Type B pancreatic cell (in vitro differentiated cells): ENCODE data around the gene ST7. TPM values are rescaled to one million over a fixed set of nuclear protein-coding genes. Genes with fewer than 3 reads are reported as not detected.
"Not testable (repeated sequence)": the region's sequence is repeated elsewhere in the genome, so short reads cannot be mapped to it uniquely, and the experiment has no call there.

ENCODE experiments used
- DNase-seq: peaks from one replicate; pipeline ENCODE4 v3.0.0; 2021; ENCODE audit warnings: mixed read lengths; ENCODE audit not compliant: unreplicated experiment; ENCODE audit errors: extremely low spot score
- H3K27ac Mint-ChIP-seq: 2 replicates; pipeline ENCODE4 v1.8.0; 2021; ENCODE audit warnings: mild to moderate bottlenecking, mixed read lengths
- H3K27me3 Mint-ChIP-seq: 2 replicates; pipeline ENCODE4 v1.8.0; 2021; ENCODE audit warnings: mixed read lengths
- H3K36me3 Mint-ChIP-seq: 2 replicates; pipeline ENCODE4 v1.8.0; 2021; ENCODE audit warnings: mixed read lengths
- H3K4me1 Mint-ChIP-seq: one replicate; pipeline ENCODE4 v1.8.0; 2021; ENCODE audit warnings: mixed read lengths; ENCODE audit not compliant: unreplicated experiment
- H3K4me3 Mint-ChIP-seq: 2 replicates; pipeline ENCODE4 v1.8.0; 2021; ENCODE audit warnings: mild to moderate bottlenecking, mixed read lengths
- H3K9me3 Mint-ChIP-seq: 2 replicates; pipeline ENCODE4 v1.8.0; 2021; ENCODE audit warnings: mixed read lengths
- total RNA-seq: library from RNA; stranded (reverse); gene quantifications from 2 replicates; pipeline ENCODE4 v1.2.1, GENCODE V29; 2021; ENCODE audit warnings: low replicate concordance
- TF ChIP-seq, protein P1 (sequence below): fragments of 200-600 bp; sonication (generic); conservative IDR thresholded peaks from 2 replicates; pipeline ENCODE4 v1.5.0; 2021; ENCODE audit warnings: antibody characterized with exemption, mild to moderate bottlenecking

The ST7 gene
- total RNA-seq, 1 donor from 2014 or later, result 25.0 TPM

DNA sequence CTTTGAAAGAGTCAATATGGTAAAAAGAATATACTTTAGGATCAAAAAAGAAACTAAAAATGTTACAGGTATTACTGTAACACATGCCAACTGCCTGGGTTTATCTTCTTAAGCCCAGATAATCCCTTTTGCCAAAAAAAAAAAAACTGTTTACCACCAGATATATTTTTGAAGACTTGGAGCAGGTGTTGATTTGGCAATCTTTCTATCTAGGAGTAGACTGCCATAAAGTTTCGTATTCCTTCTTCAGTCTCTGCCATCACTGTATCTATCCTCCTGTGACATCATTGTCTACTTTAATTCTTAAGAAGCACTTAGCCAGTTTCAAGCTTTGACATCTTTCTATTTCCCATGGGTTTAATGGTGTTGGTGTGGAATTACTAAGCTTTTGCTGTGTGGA, 161.0 kb downstream of the ST7 start:
- DNase-seq, result no peak
- no peaks in the 10 kb centered on the region for H3K27me3 Mint-ChIP-seq
- TF ChIP-seq, protein P1, sequence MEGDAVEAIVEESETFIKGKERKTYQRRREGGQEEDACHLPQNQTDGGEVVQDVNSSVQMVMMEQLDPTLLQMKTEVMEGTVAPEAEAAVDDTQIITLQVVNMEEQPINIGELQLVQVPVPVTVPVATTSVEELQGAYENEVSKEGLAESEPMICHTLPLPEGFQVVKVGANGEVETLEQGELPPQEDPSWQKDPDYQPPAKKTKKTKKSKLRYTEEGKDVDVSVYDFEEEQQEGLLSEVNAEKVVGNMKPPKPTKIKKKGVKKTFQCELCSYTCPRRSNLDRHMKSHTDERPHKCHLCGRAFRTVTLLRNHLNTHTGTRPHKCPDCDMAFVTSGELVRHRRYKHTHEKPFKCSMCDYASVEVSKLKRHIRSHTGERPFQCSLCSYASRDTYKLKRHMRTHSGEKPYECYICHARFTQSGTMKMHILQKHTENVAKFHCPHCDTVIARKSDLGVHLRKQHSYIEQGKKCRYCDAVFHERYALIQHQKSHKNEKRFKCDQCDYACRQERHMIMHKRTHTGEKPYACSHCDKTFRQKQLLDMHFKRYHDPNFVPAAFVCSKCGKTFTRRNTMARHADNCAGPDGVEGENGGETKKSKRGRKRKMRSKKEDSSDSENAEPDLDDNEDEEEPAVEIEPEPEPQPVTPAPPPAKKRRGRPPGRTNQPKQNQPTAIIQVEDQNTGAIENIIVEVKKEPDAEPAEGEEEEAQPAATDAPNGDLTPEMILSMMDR, result no peak
- no peak overlapping the region for H3K4me3 Mint-ChIP-seq
- no peaks in the 10 kb centered on the region for H3K36me3 Mint-ChIP-seq
- no peak overlapping the region for H3K27ac Mint-ChIP-seq
- no peaks in the 10 kb centered on the region for H3K9me3 Mint-ChIP-seq
- peaks cover 20% of the 10 kb centered on the region for H3K4me1 Mint-ChIP-seq

DNA sequence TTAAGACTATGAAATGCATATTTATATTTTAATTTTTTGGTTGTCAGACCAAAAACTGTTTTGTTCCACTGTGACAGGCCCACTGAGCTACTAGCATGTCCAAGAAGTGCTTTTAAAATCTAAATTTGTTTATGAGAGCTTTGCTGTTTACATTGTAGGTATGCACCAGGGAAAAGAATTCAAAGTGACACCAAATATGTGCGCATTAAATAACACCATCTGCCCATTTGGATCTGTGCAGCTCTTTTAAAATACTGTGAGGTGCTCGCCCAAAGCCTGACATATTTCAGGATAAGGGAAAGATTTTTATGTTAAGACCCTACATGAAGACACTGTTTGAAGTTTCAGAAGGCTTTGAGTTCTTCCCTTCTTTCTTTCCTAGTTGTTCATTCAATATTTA, 162.9 kb downstream of the ST7 start:
- Mint-ChIP-seq H3K27me3 (no peaks in the 10 kb centered on the region), H3K4me3 (no peak overlapping the region), H3K9me3 (no peaks in the 10 kb centered on the region), H3K4me1 (peaks cover 10% of the 10 kb centered on the region), H3K36me3 (no peaks in the 10 kb centered on the region), H3K27ac (no peak overlapping the region)
- no peak for DNase-seq
- TF ChIP-seq, protein P1, result no peak

DNA sequence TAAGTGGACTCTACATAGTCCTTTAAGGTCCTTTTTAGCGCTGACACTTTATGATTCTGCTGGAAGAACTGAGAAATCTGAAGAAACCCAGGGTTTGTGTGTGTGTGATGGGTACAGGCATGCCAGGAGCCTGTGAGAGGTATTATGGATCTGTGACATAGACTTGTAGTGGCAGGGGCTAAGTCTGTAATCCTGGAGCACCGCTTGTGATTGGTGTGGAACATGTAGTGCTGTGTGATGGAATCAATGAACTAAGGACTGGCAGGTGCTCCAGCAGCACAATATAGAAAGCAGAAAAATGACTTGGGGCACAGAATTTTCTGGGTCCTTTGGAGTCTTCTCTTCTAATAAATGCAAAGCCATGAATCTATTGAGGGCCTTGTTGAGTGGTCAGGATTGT, 163.9 kb downstream of the ST7 start:
- Mint-ChIP-seq H3K27me3 (no peaks in the 10 kb centered on the region), H3K4me3 (no peak overlapping the region), H3K36me3 (no peaks in the 10 kb centered on the region), H3K9me3 (no peaks in the 10 kb centered on the region), H3K27ac (no peak overlapping the region), H3K4me1 (peaks cover 10% of the 10 kb centered on the region)
- no peak for DNase-seq
- TF ChIP-seq, protein P1, result no peak

DNA sequence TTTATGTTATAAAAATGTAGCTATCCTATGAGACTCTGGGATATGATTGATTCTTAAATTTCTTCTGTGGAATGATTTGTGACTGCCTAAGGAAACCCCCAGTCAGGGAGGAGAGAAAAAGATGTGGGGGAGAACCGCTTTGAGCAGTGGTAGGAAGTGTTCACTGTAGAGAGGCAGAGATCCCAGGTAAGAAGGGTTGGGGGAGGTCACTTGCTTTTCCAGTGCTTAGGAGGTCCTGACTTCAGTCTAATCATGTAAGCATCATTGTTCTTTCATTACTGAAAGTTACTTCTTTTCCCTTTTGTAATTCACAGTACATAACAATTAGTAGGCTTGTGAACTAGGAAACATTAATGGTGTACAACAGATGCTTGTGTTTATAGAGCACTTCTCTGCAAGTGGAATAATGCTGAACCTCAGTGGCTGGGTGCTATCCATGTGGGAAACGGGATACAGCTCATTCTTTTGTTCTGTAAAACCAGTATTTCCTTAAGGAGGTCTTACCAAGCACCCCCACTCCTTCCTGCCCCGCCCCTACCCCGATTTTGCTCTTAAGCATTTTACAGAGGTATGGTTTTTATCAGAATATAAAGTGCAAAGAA, 165.4 kb downstream of the ST7 start:
- TF ChIP-seq, protein P1, result no peak
- no peak overlapping the region for H3K4me3 Mint-ChIP-seq
- no peak for DNase-seq
- peaks cover 5% of the 10 kb centered on the region for H3K4me1 Mint-ChIP-seq
- no peaks in the 10 kb centered on the region for H3K36me3 Mint-ChIP-seq
- no peak overlapping the region for H3K27ac Mint-ChIP-seq
- H3K9me3 Mint-ChIP-seq, result no peaks in the 10 kb centered on the region
- no peaks in the 10 kb centered on the region for H3K27me3 Mint-ChIP-seq

DNA sequence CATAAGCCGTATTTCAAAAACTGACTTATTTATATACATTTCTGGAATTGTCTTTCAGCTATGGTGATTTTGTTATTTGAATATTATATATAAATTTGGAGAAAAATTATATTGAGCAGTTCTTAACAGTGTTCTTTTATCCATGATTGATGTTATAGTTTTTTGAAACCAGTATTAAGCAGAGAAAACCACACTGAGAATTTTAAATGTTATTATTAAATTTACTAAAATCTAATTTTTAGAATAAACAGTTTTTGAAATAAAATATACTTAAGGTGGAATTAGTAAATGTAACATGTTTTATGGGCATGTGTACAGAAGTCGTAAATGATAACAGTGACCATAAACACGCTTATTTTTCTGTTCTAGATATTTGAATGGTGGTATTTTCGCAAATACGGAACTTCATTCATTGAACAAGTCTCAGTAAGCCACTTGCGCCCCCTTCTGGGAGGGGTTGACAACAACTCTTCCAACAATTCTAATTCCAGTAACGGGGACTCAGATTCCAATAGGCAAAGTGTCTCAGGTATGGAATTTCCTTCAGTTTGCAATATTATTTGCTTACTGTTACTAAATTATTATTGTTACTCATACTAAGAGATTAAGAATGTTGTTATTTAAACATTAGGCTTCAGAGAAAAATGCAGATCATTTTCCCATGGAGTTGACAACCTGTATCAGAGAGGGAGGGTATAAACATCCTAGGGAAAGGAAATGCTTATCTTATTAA, 166.1 kb downstream of the ST7 start:
- no peak for DNase-seq
- H3K9me3 Mint-ChIP-seq, result no peaks in the 10 kb centered on the region
- TF ChIP-seq, protein P1, result peak; percentile 95
- H3K4me1 Mint-ChIP-seq, result peaks cover 6% of the 10 kb centered on the region
- H3K27me3 Mint-ChIP-seq, result no peaks in the 10 kb centered on the region
- no peak overlapping the region for H3K4me3 Mint-ChIP-seq
- H3K27ac Mint-ChIP-seq, result no peak overlapping the region
- H3K36me3 Mint-ChIP-seq, result no peaks in the 10 kb centered on the region

DNA sequence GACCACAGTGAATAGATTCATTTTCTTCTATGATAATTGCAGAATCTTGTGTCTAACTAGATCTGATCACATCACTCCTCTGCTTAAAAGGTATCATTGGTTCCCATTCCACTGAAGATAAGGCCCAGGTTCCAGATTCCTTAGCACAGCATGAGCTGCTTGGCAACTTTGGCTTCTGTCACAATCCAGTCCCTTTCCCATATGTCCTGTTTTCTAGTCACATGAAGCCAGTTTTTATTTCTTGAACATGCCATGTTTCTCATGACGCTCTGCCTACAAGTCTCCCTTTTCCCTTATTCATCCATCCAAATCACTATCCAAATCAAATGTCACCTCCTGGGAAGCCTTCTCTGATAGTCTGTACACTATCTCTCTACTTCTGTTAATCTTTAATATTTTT, 167.0 kb downstream of the ST7 start:
- not testable (repeated sequence) for H3K4me3 Mint-ChIP-seq, H3K27ac Mint-ChIP-seq, H3K27me3 Mint-ChIP-seq, DNase-seq, H3K36me3 Mint-ChIP-seq, H3K9me3 Mint-ChIP-seq
- peaks cover 12% of the 10 kb centered on the region for H3K4me1 Mint-ChIP-seq

DNA sequence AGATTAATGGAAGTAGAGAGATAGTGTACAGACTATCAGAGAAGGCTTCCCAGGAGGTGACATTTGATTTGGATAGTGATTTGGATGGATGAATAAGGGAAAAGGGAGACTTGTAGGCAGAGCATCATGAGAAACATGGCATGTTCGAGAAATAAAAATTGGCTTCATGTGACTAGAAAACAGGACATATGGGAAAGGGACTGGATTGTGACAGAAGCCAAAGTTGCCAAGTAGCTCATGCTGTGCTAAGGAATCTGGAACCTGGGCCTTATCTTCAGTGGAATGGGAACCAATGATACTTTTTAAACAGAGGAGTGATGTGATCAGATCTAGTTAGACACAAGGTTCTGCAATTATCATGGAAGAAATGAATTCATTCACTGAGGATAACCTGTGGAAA, 168.7 kb downstream of the ST7 start:
- H3K27me3 Mint-ChIP-seq, H3K9me3 Mint-ChIP-seq, H3K27ac Mint-ChIP-seq, DNase-seq, H3K4me3 Mint-ChIP-seq, H3K36me3 Mint-ChIP-seq: not testable (repeated sequence)
- peaks cover 16% of the 10 kb centered on the region for H3K4me1 Mint-ChIP-seq
